Measurements from ENCODE around the gene CHST11.

The CHST11 gene

GRCh38 chr12:104463368-104463767, 6.6 kb downstream of the CHST11 start:
- peaks cover 39% of the 10 kb centered on the region for H3K4me1 Mint-ChIP-seq
- no peak for TF ChIP-seq CTCF (IDR thresholded peaks at IDR 0.05)
- H3K27me3 Mint-ChIP-seq (ENCODE audit: low read depth, poor library complexity) = peaks cover 3% of the 10 kb centered on the region
- peaks cover 24% of the 10 kb centered on the region for H3K36me3 Mint-ChIP-seq (ENCODE audit: low read depth)
- no peak overlapping the region for H3K4me3 Mint-ChIP-seq
- H3K9me3 Mint-ChIP-seq = no peaks in the 10 kb centered on the region
- no peak overlapping the region for H3K27ac Mint-ChIP-seq
- DNase-seq = no peak

GRCh38 chr12:104464899-104465298, 8.2 kb downstream of the CHST11 start:
- Mint-ChIP-seq H3K27ac (no peak overlapping the region), H3K9me3 (no peaks in the 10 kb centered on the region), H3K27me3 (ENCODE audit: low read depth, poor library complexity) (peaks cover 3% of the 10 kb centered on the region), H3K4me1 (peaks cover 25% of the 10 kb centered on the region), H3K4me3 (no peak overlapping the region), H3K36me3 (ENCODE audit: low read depth) (peaks cover 24% of the 10 kb centered on the region)
- no peak for TF ChIP-seq CTCF (IDR thresholded peaks at IDR 0.05)
- no peak for DNase-seq

- Mint-ChIP-seq H3K4me3 (no peak overlapping the region), H3K36me3 (ENCODE audit: low read depth) (peaks cover 24% of the 10 kb centered on the region), H3K9me3 (no peaks in the 10 kb centered on the region), H3K27ac (no peak overlapping the region), H3K4me1 (peaks cover 13% of the 10 kb centered on the region), H3K27me3 (ENCODE audit: low read depth, poor library complexity) (no peaks in the 10 kb centered on the region)
- DNase-seq = no peak
- no peak for TF ChIP-seq CTCF (IDR thresholded peaks at IDR 0.05)
Measured at GRCh38 chr12:104466709-104467345, 10.1 kb downstream of the CHST11 start.

GRCh38 chr12:104467346-104467837, 10.6 kb downstream of the CHST11 start:
- Mint-ChIP-seq H3K27me3 (ENCODE audit: low read depth, poor library complexity) (no peaks in the 10 kb centered on the region), H3K36me3 (ENCODE audit: low read depth) (peaks cover 24% of the 10 kb centered on the region), H3K4me1 (peaks cover 15% of the 10 kb centered on the region), H3K4me3 (no peak overlapping the region), H3K9me3 (no peaks in the 10 kb centered on the region), H3K27ac (no peak overlapping the region)
- TF ChIP-seq CTCF (IDR thresholded peaks at IDR 0.05) = no peak
- DNase-seq = no peak

GRCh38 chr12:104468371-104468770, 11.6 kb downstream of the CHST11 start:
- H3K9me3 Mint-ChIP-seq = no peaks in the 10 kb centered on the region
- peaks cover 16% of the 10 kb centered on the region for H3K4me1 Mint-ChIP-seq
- H3K36me3 Mint-ChIP-seq (ENCODE audit: low read depth) = peaks cover 17% of the 10 kb centered on the region
- no peak for TF ChIP-seq CTCF (IDR thresholded peaks at IDR 0.05)
- H3K27ac Mint-ChIP-seq = no peak overlapping the region
- no peaks in the 10 kb centered on the region for H3K27me3 Mint-ChIP-seq (ENCODE audit: low read depth, poor library complexity)
- H3K4me3 Mint-ChIP-seq = no peak overlapping the region
- no peak for DNase-seq

- no peak overlapping the region for H3K4me3 Mint-ChIP-seq
- no peaks in the 10 kb centered on the region for H3K9me3 Mint-ChIP-seq
- no peaks in the 10 kb centered on the region for H3K27me3 Mint-ChIP-seq (ENCODE audit: low read depth, poor library complexity)
- no peak for DNase-seq
- no peak overlapping the region for H3K27ac Mint-ChIP-seq
- peaks cover 19% of the 10 kb centered on the region for H3K4me1 Mint-ChIP-seq
- peaks cover 13% of the 10 kb centered on the region for H3K36me3 Mint-ChIP-seq (ENCODE audit: low read depth)
- no peak for TF ChIP-seq CTCF (IDR thresholded peaks at IDR 0.05)
Measured at GRCh38 chr12:104469066-104469465, 12.3 kb downstream of the CHST11 start.

Data from nephron progenitor cell (in vitro differentiated cells).